OCI-LY7 (cell line): Measurements from ENCODE around the gene RNF17.

ENCODE experiments used
- EZH2phosphoT487 ChIP-seq: fragments of 200-600 bp; sonication (generic); IDR thresholded peaks from 2 replicates; pipeline ENCODE4 v1.6.1; 2018; ENCODE audit warnings: low read depth, borderline replicate concordance, mild to moderate bottlenecking, mixed run types, antibody characterized with exemption, low read length, moderate library complexity, mixed read lengths
- TF ChIP-seq, protein P1 (sequence below): fragments of 200-600 bp; sonication (generic); conservative IDR thresholded peaks from 2 replicates; pipeline ENCODE4 v1.5.1; 2014; ENCODE audit warnings: mild to moderate bottlenecking, antibody characterized with exemption, low read length, moderate library complexity, mixed read lengths

DNA sequence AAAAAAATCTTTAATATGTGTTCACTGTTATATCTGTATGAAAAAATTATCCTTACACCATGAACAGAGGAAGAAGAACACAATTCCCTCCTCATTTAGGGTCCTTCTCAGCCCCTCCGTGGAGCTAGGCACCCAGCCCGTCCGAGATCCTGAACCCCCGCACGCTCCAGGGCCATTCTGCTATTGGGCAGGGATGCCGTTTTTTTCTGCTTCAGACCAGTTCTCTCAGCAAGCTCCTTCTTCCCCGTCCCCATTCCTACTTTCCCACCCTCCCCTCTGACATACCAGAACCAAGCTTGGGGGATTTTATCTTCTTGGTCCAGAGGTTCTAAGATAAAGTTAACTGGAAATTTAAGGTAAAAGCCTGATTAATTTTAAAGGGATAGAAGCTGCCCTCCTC is 47.5 kb upstream of the RNF17 start:
- TF ChIP-seq, protein P1, sequence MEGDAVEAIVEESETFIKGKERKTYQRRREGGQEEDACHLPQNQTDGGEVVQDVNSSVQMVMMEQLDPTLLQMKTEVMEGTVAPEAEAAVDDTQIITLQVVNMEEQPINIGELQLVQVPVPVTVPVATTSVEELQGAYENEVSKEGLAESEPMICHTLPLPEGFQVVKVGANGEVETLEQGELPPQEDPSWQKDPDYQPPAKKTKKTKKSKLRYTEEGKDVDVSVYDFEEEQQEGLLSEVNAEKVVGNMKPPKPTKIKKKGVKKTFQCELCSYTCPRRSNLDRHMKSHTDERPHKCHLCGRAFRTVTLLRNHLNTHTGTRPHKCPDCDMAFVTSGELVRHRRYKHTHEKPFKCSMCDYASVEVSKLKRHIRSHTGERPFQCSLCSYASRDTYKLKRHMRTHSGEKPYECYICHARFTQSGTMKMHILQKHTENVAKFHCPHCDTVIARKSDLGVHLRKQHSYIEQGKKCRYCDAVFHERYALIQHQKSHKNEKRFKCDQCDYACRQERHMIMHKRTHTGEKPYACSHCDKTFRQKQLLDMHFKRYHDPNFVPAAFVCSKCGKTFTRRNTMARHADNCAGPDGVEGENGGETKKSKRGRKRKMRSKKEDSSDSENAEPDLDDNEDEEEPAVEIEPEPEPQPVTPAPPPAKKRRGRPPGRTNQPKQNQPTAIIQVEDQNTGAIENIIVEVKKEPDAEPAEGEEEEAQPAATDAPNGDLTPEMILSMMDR, result no peak
- TF ChIP-seq EZH2phosphoT487, result no peak
